ENCODE data around the gene IVD.

IVD gene

DNA sequence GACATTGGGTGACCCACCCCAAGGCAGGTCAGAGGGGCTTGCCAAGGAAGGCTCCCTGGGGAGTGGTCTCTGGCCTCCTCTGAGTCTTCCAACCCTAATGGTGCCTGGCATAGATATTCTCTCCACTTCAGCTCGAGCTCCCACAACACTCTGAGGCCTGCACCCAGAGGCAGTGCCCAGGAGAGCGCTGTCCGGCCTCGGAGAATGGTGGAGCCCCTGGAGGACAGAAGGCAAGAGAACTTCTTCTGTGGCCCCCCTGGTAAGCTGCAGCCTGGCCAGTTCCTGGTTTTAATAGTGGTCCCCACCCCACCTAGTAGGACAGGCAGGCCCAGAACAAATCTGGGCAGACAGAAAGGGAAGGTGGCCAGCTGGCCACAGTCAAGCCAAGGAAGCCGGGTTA, 40.6 kb upstream of the IVD start:
- TF ChIP-seq, protein P1, sequence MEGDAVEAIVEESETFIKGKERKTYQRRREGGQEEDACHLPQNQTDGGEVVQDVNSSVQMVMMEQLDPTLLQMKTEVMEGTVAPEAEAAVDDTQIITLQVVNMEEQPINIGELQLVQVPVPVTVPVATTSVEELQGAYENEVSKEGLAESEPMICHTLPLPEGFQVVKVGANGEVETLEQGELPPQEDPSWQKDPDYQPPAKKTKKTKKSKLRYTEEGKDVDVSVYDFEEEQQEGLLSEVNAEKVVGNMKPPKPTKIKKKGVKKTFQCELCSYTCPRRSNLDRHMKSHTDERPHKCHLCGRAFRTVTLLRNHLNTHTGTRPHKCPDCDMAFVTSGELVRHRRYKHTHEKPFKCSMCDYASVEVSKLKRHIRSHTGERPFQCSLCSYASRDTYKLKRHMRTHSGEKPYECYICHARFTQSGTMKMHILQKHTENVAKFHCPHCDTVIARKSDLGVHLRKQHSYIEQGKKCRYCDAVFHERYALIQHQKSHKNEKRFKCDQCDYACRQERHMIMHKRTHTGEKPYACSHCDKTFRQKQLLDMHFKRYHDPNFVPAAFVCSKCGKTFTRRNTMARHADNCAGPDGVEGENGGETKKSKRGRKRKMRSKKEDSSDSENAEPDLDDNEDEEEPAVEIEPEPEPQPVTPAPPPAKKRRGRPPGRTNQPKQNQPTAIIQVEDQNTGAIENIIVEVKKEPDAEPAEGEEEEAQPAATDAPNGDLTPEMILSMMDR (IDR thresholded peaks at IDR 0.05): no peak
- no peaks in the 10 kb centered on the region for H3K9me3 ChIP-seq
- no peak overlapping the region for H3K4me3 ChIP-seq (ENCODE audit: low read depth in 1 of 2, low read length in 1 of 2)
- H3K27ac ChIP-seq: no peak overlapping the region
- H3K36me3 ChIP-seq: peaks cover 17% of the 10 kb centered on the region
- no peaks in the 10 kb centered on the region for H3K27me3 ChIP-seq
- peaks cover 19 to 21% of the 10 kb centered on the region in 2 experiments for H3K4me1 ChIP-seq (ENCODE audit: control insufficient read depth in 1 of 2, insufficient read depth in 1 of 2, low read depth in 1 of 2, low read length in 1 of 2)

DNA sequence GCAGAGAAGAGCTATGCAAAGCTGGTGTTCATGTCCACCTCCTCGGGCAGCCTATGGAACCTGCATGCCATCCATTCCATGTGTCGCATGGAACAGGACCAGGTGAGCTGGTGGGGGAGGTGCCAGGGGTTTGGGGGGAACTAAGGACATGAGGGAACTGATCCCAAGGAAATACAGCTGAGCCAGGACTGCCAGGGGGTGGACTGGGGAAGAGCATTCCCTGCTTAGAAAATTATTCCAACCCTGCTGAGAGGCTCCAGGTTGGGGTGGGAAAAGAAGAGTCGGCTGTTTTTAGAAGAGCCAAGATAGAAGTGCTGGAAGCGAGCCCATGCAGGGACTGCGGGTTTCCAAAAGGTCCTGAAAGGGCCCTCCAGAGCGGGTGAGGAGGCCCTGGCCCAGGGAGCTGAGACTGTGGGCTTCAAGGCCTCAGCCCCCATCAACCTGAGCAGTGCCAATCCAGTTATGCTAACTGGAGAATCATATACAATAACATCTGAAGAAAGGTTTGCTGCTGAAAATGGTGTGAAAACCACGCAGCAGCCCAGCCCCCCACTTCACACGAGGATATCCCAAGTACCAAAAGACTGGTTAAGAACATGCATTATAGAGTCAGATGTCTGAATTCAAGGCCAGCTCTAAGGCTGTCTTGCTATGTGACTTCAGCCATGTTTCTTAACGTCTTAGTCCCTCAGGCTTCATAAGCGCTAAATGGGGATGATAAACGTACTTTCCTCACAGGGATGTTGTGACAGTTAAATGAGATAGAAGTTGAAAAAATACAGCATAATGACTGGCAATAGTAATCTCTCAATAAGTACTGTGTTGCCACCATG, 39.8 kb upstream of the IVD start:
- Histone ChIP-seq H3K27ac (no peak overlapping the region), H3K4me1 (ENCODE audit: control insufficient read depth in 1 of 2, insufficient read depth in 1 of 2, low read depth in 1 of 2, low read length in 1 of 2) (peaks cover 19 to 21% of the 10 kb centered on the region in 2 experiments), H3K36me3 (peaks cover 16% of the 10 kb centered on the region), H3K9me3 (no peaks in the 10 kb centered on the region), H3K4me3 (ENCODE audit: low read depth in 1 of 2, low read length in 1 of 2) (no peak overlapping the region), H3K27me3 (no peaks in the 10 kb centered on the region)
- TF ChIP-seq, protein P1 (IDR thresholded peaks at IDR 0.05): no peak

DNA sequence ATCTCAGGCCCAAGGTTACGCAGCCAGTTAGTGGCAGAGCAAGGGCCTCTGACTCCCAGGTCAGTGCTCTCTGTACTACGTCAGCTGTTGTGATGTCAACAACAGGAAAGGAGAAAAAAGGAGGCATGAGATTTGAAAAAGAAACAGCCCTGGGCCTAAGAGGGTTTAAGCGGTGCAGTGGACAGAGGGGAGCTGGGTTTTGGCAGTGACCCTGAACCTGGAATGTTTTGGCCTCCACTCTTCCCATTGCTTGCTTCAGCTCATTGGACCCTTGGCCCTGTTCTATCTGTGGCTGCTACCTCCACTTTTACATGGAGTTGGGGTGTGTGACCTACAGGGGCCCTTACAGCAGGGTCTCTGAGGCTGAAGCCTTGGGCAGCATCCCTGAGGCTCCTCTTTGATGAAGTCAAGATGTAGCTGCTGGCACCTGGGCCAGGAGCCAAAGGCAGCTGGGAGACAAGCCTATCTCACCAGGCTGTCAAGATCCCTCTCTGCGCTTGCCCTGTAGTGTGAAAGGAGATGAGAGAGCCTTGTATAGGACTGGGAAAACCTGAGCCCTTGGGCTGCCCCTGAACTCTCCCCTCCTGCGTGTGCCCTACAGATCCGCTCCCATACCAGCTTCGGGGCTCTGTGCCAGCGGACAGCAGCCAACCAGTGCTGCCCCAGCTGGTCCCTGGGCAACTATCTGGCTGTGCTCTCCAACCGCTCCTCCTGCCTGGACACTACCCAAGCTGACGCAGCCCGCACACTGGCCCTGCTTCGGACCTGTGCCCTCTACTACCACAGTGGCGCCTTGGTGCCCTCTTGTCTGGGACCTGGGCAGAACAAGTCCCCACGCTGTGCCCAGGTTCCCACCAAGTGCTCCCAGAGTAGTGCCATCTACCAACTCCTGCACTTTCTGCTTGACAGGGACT, 38.9 kb upstream of the IVD start:
- Histone ChIP-seq H3K27ac (peak overlapping the region; percentile 84), H3K4me1 (ENCODE audit: control insufficient read depth in 1 of 2, insufficient read depth in 1 of 2, low read depth in 1 of 2, low read length in 1 of 2) (peaks cover 19 to 21% of the 10 kb centered on the region in 2 experiments), H3K4me3 (ENCODE audit: low read depth in 1 of 2, low read length in 1 of 2) (peak overlapping the region; percentile 74 to 83), H3K27me3 (no peaks in the 10 kb centered on the region), H3K36me3 (peaks cover 12% of the 10 kb centered on the region), H3K9me3 (no peaks in the 10 kb centered on the region)
- TF ChIP-seq, protein P1 (IDR thresholded peaks at IDR 0.05): no peak

DNA sequence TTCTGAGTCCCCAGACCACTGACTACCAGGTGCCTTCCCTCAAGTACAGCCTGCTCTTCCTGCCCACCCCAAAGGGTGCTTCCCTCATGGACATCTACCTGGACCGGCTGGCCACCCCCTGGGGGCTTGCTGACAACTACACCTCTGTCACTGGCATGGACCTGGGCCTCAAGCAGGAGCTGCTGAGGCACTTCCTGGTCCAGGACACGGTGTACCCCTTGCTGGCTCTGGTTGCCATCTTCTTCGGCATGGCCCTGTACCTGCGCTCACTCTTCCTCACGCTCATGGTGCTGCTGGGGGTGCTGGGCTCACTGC, 38.3 kb upstream of the IVD start:
- Histone ChIP-seq H3K27ac (peak overlapping the region; percentile 84), H3K27me3 (no peaks in the 10 kb centered on the region), H3K4me3 (ENCODE audit: low read depth in 1 of 2, low read length in 1 of 2) (peak overlapping the region; percentile 74 to 83), H3K4me1 (ENCODE audit: control insufficient read depth in 1 of 2, insufficient read depth in 1 of 2, low read depth in 1 of 2, low read length in 1 of 2) (peaks cover 19 to 21% of the 10 kb centered on the region in 2 experiments), H3K36me3 (peaks cover 9% of the 10 kb centered on the region), H3K9me3 (no peaks in the 10 kb centered on the region)
- TF ChIP-seq, protein P1 (IDR thresholded peaks at IDR 0.05): no peak

DNA sequence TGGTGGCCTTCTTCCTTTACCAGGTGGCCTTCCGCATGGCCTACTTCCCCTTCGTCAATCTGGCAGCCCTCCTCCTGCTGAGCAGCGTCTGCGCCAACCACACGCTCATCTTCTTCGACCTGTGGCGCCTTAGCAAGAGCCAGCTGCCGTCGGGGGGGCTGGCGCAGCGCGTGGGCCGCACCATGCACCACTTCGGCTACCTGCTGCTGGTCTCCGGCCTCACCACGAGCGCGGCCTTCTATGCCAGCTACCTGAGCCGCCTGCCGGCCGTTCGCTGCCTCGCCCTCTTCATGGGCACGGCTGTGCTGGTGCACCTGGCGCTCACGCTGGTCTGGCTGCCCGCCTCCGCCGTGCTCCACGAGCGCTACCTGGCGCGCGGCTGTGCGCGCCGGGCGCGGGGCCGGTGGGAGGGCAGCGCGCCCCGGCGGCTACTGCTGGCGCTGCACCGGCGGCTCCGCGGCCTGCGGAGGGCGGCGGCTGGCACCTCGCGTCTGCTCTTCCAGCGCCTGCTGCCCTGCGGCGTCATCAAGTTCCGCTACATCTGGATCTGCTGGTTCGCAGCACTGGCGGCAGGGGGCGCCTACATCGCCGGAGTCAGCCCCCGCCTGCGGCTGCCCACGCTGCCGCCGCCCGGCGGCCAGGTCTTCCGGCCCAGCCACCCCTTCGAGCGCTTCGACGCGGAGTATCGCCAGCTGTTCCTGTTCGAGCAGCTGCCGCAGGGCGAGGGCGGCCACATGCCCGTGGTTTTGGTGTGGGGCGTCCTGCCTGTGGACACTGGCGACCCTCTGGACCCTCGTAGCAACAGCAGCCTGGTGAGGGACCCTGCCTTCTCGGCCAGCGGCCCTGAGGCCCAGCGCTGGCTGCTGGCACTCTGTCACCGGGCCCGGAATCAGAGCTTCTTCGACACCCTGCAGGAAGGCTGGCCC, 37.6 kb upstream of the IVD start:
- no peaks in the 10 kb centered on the region for H3K27me3 ChIP-seq
- H3K4me1 ChIP-seq (ENCODE audit: control insufficient read depth in 1 of 2, insufficient read depth in 1 of 2, low read depth in 1 of 2, low read length in 1 of 2): peaks cover 23 to 26% of the 10 kb centered on the region in 2 experiments
- peaks cover 4% of the 10 kb centered on the region for H3K36me3 ChIP-seq
- H3K27ac ChIP-seq: peak overlapping the region; percentile 84
- TF ChIP-seq, protein P1 (IDR thresholded peaks at IDR 0.05): peak; percentile 97
- no peaks in the 10 kb centered on the region for H3K9me3 ChIP-seq
- H3K4me3 ChIP-seq (ENCODE audit: low read depth in 1 of 2, low read length in 1 of 2): peak overlapping the region; percentile 74 to 83
